ENCODE data around the gene RLN1. TPM values are rescaled to one million over a fixed set of nuclear protein-coding genes. Genes with fewer than 3 reads are reported as not detected.

Gene RLN1
- 0.20 TPM in 1 of 5 replicates, not detected in the others for total RNA-seq (2022; extraction: Qiagen RNA extraction)

GRCh38 chr9:5338992-5339981 is at the start of gene RLN1:
Gene RLN1, minus strand, starts transcription at chr9:5339876. Its CDS starts 130 bp downstream, at chr9:5339746.

GRCh38 chr9:5303840-5304795 is 35.6 kb downstream of the RLN1 start, which contains the start of gene RLN2:
Gene RLN2, minus strand, starts transcription at chr9:5304716. Its CDS starts 136 bp downstream, at chr9:5304580.

Other genes starting within 250 kb of the RLN1 start
- gene INSL6, start 154.2 kb downstream of the RLN1 start, total RNA-seq (2022; extraction: Qiagen RNA extraction), result not detected in 5 replicates
- 13.9 to 20.2 TPM (median 15.8 TPM) in 5 replicates for gene INSL4, start 108.5 kb downstream of the RLN1 start, total RNA-seq (2022; extraction: Qiagen RNA extraction)
- gene RLN2, start 35.2 kb downstream of the RLN1 start, total RNA-seq (2022; extraction: Qiagen RNA extraction), result 0.21 to 0.52 TPM (median 0.28 TPM) in 3 of 5 replicates, not detected in the others
- gene PLGRKT, start 98.0 kb upstream of the RLN1 start, total RNA-seq (2022; extraction: Qiagen RNA extraction), result 19.2 to 28.2 TPM (median 23.7 TPM) in 5 replicates
- gene CD274, start 110.7 kb upstream of the RLN1 start, total RNA-seq (2022; extraction: Qiagen RNA extraction), result 1.4 to 2.3 TPM (median 1.6 TPM) in 5 replicates
- 0.16 to 0.29 TPM (median 0.19 TPM) in 5 replicates for gene PDCD1LG2, start 170.7 kb upstream of the RLN1 start, total RNA-seq (2022; extraction: Qiagen RNA extraction)